Inflammatory macrophage treated with lipopolysaccharide for 4 hours (primary cell): Measurements from ENCODE around the gene EXOC2.
"Not testable (repeated sequence)": the region's sequence is repeated elsewhere in the genome, so short reads cannot be mapped to it uniquely, and the experiment has no call there.

Source experiments
- DNase-seq: peaks from one replicate; pipeline ENCODE4 v3.0.0-alpha.2; 2020

EXOC2 gene

GRCh38 chr6:621931-622330 is 71.0 kb downstream of the EXOC2 start:
- no peak for DNase-seq

DNA sequence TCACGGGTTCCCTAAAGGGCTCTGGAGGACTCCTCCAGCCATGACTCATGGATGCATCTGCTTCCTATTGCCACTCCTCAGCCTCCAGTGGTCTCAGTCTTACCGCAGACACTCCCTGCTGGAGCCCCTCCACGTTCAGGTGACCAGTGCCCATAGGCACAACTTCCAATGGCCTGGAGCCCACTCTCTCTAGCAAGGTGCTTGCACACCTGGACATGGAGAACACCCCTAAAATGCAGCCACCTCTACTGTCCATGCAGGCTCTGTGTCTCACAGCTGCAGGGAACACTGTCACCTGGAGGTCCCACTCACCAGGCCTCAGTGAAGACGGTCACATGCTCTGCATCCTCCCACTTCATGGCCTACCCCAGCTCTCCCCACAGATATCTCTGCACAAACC is 72.0 kb downstream of the EXOC2 start:
- DNase-seq = no peak

- no peak for DNase-seq
These were observed 72.8 kb downstream of the EXOC2 start for GRCh38 chr6:620166-620565.

DNA sequence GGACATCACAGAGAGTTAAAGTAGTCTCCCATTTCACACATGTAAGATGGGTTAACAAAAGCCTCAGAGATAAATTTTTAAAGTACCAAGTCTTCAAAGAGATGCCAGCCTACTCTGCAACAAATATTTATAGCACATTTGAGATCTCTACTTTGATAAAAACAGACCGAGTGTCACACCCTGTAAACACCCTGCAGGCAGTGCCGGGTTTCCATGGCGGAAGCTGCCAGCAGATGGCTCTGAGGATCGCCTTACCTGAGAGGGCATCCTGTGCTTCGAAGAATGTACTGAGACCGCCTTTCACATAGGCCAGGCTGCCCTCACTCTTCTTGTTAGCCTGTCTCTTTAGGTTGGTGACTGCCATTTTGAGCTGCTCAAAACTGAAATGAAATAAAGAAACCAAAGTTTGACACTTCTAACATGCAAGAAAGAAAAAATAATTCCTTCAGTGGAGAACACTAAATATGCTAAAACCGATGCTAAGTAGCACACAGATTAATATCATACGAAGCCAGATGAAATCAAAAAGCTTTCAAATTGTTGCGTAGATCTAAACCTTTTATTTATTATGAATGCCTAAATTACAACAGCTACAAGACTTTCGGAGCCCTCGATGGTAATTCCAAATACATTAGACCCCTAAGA is 75.4 kb downstream of the EXOC2 start:
- DNase-seq = no peak

DNA sequence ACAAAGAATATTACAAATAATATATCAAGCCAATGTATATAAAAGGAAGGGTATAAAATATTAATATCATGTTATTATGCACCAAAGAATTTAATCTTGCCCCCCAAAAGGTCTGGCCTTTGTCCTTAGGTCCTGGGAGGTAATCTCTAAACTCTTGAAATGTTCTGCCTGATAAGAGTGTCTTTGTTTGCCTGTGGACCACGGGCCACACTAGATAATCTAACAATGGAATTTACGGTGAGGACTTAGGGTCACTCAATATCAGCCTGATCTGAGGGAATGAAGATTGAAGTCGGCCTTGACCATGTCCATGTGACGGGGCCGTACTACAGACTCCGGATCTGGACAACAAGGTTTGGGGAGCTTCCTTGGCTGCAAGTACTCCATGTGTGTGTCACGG is 79.0 kb downstream of the EXOC2 start:
- no peak for DNase-seq

- no peak for DNase-seq
These were observed 81.0 kb downstream of the EXOC2 start for GRCh38 chr6:611928-612327.

- DNase-seq = peak; percentile 84
These were observed 82.1 kb downstream of the EXOC2 start for GRCh38 chr6:610882-611281.

- no peak for DNase-seq
These were observed 83.0 kb downstream of the EXOC2 start for GRCh38 chr6:609905-610304.

- DNase-seq = no peak
These were observed 86.0 kb downstream of the EXOC2 start for GRCh38 chr6:606829-607379.

DNA sequence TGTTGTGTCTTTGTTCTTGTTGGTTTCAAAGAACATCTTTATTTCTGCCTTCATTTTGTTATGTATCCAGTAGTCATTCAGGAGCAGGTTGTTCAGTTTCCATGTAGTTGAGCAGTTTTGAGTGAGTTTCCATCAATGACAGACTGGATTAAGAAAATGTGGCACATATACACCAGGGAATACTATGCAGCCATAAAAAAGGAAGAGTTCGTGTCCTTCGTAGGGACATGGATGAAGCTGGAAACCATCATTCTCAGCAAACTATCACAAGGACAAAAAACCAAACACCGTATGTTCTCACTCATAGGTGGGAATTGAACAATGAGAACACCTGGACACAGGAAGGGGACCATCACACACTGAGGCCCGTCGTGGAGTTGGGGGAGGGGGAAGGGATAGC is 87.0 kb downstream of the EXOC2 start:
- not testable (repeated sequence) for DNase-seq

- DNase-seq = no peak
These were observed 88.4 kb downstream of the EXOC2 start for GRCh38 chr6:604579-604978.

DNA sequence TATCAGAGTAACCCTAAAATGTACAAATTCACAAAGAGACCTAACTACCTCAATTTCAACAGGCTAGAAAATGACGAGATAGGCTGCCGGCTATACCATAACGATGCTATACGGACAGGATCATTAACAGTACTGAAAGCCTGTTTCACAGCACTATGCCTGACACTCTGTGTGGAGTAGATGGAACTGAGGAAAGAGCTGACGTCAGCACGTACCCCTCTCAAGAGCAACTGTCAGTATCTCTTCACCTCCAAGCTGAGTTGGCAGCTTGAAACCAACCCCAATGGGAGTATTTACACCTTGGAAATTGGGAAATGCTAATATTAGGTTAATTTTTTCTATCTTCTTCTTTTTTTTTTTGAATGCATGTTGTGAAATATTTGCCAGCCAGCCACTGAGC is 89.7 kb downstream of the EXOC2 start:
- DNase-seq = no peak

GRCh38 chr6:599576-600448 is 93.1 kb downstream of the EXOC2 start:
- DNase-seq = no peak

GRCh38 chr6:593907-594212 is 99.1 kb downstream of the EXOC2 start:
- DNase-seq = no peak

GRCh38 chr6:593139-593906 is 99.6 kb downstream of the EXOC2 start:
- DNase-seq = peak; percentile 56

- DNase-seq = no peak
These were observed 103.8 kb downstream of the EXOC2 start for GRCh38 chr6:589090-589489.

GRCh38 chr6:586553-586952 is 106.4 kb downstream of the EXOC2 start:
- DNase-seq = no peak

DNA sequence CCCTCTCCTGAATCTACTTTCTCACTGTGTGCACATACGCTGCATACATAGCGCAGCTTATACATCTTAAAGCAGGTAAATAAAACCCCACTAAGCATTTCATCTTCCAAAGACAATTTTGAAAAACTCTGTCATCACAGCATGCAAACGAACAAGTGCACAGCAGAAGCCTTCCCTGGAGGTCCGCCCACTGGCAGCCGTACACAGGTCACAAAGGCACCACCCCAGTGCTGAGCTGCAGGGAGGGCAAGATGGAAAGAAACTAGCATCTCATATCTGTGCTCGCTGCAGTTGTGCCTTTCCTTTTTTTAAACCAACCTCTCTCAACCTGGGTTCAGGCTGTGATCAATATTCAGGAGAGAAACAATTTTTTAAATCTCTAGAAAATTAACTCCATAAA is 109.3 kb downstream of the EXOC2 start:
- DNase-seq = no peak

- no peak for DNase-seq
These were observed 109.8 kb downstream of the EXOC2 start for GRCh38 chr6:583116-583515.

GRCh38 chr6:582370-582769 is 110.6 kb downstream of the EXOC2 start:
- no peak for DNase-seq

DNA sequence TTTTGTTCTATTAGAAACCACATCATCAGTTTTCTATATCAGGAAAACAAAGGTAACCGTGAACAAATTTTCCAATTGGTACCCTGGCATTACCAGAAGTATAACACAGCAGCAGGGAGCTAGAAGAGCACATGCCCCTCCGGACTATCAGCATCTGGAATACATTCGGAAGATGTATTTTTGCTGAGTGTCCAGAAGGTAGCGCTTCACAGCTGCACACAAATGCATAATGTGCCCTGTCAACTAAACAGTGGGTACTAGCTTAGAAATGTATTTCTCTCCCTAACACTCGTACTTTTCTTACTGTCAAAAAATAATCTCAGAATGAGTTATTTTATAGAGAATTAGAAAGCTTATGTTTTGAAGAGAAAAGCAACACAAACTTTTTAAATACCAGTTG is 113.6 kb downstream of the EXOC2 start:
- DNase-seq = no peak

- no peak for DNase-seq
These were observed 120.2 kb downstream of the EXOC2 start for GRCh38 chr6:572596-573265.

DNA sequence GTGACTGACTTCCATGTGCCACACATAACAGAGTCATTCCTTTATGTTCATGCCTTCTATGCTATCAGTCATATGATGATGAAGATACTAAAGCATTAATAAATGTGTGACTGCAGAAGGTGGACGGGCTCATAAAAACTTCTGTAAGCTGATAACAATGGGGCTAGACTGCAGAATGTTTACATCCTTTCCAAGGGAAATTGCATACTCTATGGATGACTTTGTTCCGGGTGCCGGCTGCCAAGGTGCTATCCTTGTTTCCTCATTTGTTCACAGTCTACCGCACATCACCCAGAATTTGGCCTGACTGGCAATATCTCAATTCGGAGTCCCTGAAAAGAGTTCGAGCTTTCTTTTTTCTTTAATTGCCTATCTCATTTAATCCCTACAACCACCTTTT is 121.0 kb downstream of the EXOC2 start:
- no peak for DNase-seq
